Fibroblast of mammary gland (primary cell): ENCODE data around the gene LAMA2.
A peak's percentile ranks its signal among the peaks of the same experiment; 100 is the strongest.

ENCODE experiments used
- DNase-seq: peaks from one replicate; pipeline ENCODE4 v3.0.0-alpha.2; 2010; ENCODE audit warnings: low read depth
- H3K4me3 ChIP-seq: 2 replicates; pipeline ENCODE4 v1.5.1; 2011; ENCODE audit warnings: low read depth, mild to moderate bottlenecking, low read length, moderate library complexity; ENCODE audit not compliant: control insufficient read depth
- TF ChIP-seq, protein P1 (sequence below): conservative IDR thresholded peaks from 2 replicates; pipeline ENCODE4 v1.5.1; 2011; ENCODE audit warnings: low read depth, low read length, inconsistent platforms; ENCODE audit not compliant: control insufficient read depth, insufficient read depth

The LAMA2 gene

DNA sequence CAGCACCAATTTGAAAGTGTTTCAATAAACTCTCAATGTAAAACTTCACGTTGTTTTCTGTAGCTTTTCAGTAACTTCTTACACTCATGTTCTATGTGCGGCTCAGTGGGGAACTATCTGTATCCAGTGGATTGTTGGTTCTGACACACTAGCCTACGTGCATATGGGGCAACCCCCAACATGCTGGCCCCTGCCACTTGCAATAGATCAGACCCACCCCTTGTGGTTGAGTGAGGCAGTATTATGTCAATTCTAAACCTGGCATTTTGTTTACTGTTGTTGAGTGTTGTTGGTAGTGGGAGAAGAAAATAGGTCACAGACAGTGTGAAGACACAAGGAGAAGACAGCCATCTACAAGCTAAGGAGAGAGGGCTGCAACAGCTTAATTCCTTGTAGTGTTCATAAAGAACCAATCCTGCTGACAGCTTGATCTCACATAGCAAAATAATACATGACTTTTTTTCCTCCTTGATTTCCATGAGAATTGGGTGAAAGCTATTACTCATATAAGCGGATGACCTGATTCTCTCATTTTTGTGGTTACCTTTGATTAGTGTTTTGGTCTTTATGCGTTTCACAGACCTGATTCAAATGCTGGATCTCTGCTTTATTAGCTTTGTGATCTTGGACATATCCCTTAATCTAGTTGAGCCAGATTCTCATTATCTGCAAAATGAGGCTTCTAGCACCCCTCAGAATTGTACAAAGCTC lies 320.4 kb downstream of the LAMA2 start:
- DNase-seq: peak; percentile 28
- no peak overlapping the region for H3K4me3 ChIP-seq
- TF ChIP-seq, protein P1, sequence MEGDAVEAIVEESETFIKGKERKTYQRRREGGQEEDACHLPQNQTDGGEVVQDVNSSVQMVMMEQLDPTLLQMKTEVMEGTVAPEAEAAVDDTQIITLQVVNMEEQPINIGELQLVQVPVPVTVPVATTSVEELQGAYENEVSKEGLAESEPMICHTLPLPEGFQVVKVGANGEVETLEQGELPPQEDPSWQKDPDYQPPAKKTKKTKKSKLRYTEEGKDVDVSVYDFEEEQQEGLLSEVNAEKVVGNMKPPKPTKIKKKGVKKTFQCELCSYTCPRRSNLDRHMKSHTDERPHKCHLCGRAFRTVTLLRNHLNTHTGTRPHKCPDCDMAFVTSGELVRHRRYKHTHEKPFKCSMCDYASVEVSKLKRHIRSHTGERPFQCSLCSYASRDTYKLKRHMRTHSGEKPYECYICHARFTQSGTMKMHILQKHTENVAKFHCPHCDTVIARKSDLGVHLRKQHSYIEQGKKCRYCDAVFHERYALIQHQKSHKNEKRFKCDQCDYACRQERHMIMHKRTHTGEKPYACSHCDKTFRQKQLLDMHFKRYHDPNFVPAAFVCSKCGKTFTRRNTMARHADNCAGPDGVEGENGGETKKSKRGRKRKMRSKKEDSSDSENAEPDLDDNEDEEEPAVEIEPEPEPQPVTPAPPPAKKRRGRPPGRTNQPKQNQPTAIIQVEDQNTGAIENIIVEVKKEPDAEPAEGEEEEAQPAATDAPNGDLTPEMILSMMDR: no peak

DNA sequence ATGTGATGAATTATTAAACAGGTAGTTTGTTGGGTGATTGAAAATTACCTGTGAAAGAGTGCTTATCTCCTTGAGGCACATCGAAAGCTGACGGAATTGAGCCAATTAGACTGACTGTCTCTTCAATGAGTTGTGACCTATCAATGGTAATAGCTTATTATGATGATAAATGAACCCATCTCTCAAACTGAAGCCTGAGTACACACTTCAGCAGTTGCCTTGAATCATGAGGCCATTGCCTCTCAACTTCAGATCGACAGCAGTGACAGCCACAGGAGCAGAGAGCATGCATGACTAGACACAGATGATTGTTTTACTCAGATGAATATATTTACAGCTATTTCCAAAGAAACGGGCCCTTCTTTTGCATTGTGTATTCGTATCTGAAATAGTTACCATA lies 323.9 kb downstream of the LAMA2 start:
- H3K4me3 ChIP-seq: no peak overlapping the region
- no peak for DNase-seq
- TF ChIP-seq, protein P1: no peak

DNA sequence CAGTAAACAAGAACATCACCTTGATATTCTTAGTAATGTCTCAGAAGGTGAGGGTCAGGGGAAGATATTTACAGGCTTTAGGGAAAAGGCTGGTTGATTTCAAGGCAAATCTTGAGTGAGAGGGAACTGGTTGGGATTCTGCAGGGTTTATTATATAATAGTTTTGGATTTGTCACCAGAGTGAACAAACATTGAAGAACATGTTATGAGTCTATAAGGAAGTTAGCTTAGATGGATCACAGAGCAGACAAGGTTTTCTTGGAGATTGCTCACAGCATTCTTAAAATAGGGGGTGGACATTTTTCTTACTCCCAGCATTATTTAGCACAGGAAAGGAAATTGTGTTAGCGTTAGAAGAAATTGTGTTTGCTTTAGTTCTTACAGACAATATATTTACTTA lies 324.9 kb downstream of the LAMA2 start:
- TF ChIP-seq, protein P1: no peak
- no peak overlapping the region for H3K4me3 ChIP-seq
- DNase-seq: no peak

- DNase-seq: no peak
- TF ChIP-seq, protein P1: no peak
- H3K4me3 ChIP-seq: no peak overlapping the region
These were observed 325.6 kb downstream of the LAMA2 start for GRCh38 chr6:129208415-129209034.

DNA sequence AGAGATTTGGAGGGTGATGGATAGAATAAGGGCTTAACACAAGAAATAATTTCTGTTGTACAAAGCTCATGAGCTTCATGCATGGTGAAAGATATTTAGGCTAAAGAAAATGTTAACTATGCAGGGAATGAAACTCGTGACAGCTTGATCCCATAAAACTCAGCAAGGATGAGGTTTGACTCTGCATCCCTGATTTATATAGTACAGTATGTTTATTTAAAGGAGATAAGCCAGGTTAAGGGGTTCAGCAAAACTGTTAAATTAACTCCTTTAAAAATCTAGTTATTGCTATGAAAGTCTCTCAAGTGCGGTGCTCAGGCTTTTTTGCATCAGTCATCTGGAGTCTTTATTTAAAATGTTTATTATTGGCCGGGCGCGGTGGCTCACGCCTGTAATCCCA lies 326.4 kb downstream of the LAMA2 start:
- no peak for DNase-seq
- TF ChIP-seq, protein P1: no peak
- no peak overlapping the region for H3K4me3 ChIP-seq

- no peak overlapping the region for H3K4me3 ChIP-seq
- TF ChIP-seq, protein P1: no peak
These were observed 327.7 kb downstream of the LAMA2 start for GRCh38 chr6:129210684-129211083.

DNA sequence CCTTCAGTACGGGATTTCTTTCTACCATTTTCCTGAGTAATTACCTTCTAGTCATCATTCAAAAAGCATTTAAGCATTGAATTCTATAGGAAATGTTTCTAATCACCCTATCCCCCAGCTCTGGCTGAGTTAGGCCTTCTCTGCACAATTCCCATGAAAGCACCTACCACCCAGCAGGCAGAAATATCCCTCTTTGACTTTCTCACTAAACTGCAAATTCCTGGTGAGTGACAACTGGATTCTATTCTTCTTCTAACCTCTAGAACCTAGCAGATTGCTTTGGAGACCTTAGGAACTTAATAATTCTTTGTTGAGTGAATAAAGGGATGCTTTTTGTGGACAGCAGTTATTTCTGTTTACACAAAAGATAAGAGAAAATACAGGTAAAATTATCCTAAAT lies 328.7 kb downstream of the LAMA2 start:
- TF ChIP-seq, protein P1: no peak
- no peak overlapping the region for H3K4me3 ChIP-seq
- DNase-seq: no peak

More at GRCh38 chr6:129210684-129211083, 327.7 kb downstream of the LAMA2 start:
- no peak for DNase-seq
